Testis (tissue), 3 donors: ENCODE measurements around the gene MEGF11. TPM values are rescaled to one million over a fixed set of nuclear protein-coding genes. Genes with fewer than 3 reads are reported as not detected.

Source experiments
- DNase-seq: peaks from one replicate; pipeline ENCODE4 v3.0.0-alpha.2; 2019
- H3K27ac ChIP-seq, 2 donors: fragments of 200-600 bp; sonication (generic); one replicate each; pipeline ENCODE4 v1.5.1; 2019
- H3K27me3 ChIP-seq: fragments of 200-600 bp; sonication (generic); one replicate; pipeline ENCODE4 v1.5.1; 2019
- H3K36me3 ChIP-seq: fragments of 200-600 bp; sonication (generic); one replicate; pipeline ENCODE4 v1.5.1; 2017; ENCODE audit warnings: low read depth; ENCODE audit errors: missing control alignments
- H3K4me1 ChIP-seq: fragments of 200-600 bp; sonication (generic); one replicate; pipeline ENCODE4 v1.5.1; 2019
- H3K4me3 ChIP-seq, 2 donors: fragments of 200-600 bp; sonication (generic); one replicate each; pipeline ENCODE4 v1.5.1; 2017 to 2019
- H3K9me3 ChIP-seq: fragments of 200-600 bp; sonication (generic); one replicate; pipeline ENCODE4 v1.5.1; 2017
- POLR2A ChIP-seq: fragments of 450-650 bp; IDR thresholded peaks from one replicate; pipeline ENCODE4 v1.6.1; 2017; ENCODE audit warnings: antibody characterized with exemption, mild to moderate bottlenecking, moderate library complexity
- WGBS, 2 donors: methylation state at CpG; one replicate each; pipeline ENCODE4 v1.1.5; 2018; 5-methylcytosine and 5-hydroxymethylcytosine counted together
- intact Hi-C: fragments of 100-400 bp; cut with DNase I; formaldehyde crosslinking; loops from one replicate; pipeline ENCODE4 v1.15.1; 2023; ENCODE audit warnings: low total_unique reads
- polyA plus RNA-seq: library from polyadenylated mRNA; stranded (reverse); fragments of 350-450 nt; fragmentation: Illumina TruSeq; extraction: RNeasy Lipid Tissue Mini Kit (QIAGEN cat#74804); gene quantifications from one replicate; pipeline ENCODE4 v1.2.3, GENCODE V29; 2014; ENCODE audit warnings: low read depth, low replicate concordance; ENCODE audit not compliant: insufficient read depth
- total RNA-seq, 2 donors: library from RNA; depleted of rRNA; stranded (reverse); fragments of >200 nt; gene quantifications; one replicate each; pipeline ENCODE4 v1.2.3, GENCODE V29; 2016
- TF ChIP-seq, protein P1 (sequence below), 3 experiments: fragments of 450-650 bp in 2 of 3; fragments of 200-600 bp in 1 of 3; sonication (generic) in 1 of 3; IDR thresholded peaks; one replicate each; pipeline ENCODE4 v1.5.1; 2016 to 2019; ENCODE audit warnings: antibody characterized with exemption in 3 of 3, mild to moderate bottlenecking in 2 of 3, moderate library complexity in 1 of 3

The MEGF11 gene
- total and polyA plus RNA-seq, 3 donors from 2014 or later = 4.5 to 18.7 (median 8.6) TPM

DNA sequence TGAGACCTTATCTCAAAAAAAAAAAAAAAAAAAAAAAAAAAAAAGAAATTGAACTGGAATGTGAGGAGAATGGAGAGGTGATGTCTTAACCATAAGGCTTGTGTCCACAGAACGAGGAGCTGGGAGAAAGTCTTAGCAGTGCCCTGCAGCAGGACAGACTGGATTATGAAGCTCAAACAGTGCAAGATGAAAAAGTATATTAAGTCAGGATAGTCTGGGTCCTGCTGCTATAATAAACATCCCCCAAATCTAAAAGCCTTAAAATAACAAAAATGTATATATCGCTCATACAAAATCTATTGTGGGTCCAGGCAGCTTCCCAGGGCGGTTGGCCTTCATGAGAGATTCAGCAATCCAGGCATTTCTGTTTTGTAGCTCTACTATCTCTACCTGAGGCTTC lies 208.7 kb downstream of the MEGF11 start:
- H3K4me3 ChIP-seq = no peak overlapping the region
- no peaks in the 10 kb centered on the region for H3K4me1 ChIP-seq
- intact Hi-C loops = no loop called here
- WGBS, 2 donors = 83 to 87% methylated on average over 3 of the region's 3 CpGs
- H3K9me3 ChIP-seq = no peaks in the 10 kb centered on the region
- no peaks in the 10 kb centered on the region for H3K27me3 ChIP-seq
- no peaks in the 10 kb centered on the region for H3K36me3 ChIP-seq
- TF ChIP-seq, protein P1, sequence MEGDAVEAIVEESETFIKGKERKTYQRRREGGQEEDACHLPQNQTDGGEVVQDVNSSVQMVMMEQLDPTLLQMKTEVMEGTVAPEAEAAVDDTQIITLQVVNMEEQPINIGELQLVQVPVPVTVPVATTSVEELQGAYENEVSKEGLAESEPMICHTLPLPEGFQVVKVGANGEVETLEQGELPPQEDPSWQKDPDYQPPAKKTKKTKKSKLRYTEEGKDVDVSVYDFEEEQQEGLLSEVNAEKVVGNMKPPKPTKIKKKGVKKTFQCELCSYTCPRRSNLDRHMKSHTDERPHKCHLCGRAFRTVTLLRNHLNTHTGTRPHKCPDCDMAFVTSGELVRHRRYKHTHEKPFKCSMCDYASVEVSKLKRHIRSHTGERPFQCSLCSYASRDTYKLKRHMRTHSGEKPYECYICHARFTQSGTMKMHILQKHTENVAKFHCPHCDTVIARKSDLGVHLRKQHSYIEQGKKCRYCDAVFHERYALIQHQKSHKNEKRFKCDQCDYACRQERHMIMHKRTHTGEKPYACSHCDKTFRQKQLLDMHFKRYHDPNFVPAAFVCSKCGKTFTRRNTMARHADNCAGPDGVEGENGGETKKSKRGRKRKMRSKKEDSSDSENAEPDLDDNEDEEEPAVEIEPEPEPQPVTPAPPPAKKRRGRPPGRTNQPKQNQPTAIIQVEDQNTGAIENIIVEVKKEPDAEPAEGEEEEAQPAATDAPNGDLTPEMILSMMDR (IDR thresholded peaks at IDR 0.05) = no peak
- no peak for TF ChIP-seq POLR2A
- DNase-seq = no peak
- no peak overlapping the region for H3K27ac ChIP-seq

DNA sequence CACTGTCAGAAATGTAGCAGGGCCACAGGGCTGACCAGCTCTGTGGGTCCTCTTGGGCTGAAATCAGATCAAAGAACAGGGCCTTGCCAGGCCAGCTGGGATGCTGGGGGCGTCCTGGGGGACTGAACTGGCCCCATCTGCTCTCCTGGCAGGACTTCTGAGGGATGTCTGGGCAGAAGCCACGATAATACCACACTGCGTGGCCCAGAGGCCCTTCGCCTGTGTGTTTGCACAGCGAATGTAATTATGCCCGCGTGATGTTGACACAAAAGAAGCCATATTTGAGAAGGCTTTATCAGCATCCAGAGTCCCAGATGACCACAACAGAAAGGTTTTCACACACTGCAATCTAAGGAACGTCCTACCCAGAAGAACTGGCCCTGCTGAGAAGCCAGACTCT lies 210.3 kb downstream of the MEGF11 start:
- WGBS, 2 donors = 58 to 78% methylated on average over 5 to 8 of the region's 8 CpGs

DNA sequence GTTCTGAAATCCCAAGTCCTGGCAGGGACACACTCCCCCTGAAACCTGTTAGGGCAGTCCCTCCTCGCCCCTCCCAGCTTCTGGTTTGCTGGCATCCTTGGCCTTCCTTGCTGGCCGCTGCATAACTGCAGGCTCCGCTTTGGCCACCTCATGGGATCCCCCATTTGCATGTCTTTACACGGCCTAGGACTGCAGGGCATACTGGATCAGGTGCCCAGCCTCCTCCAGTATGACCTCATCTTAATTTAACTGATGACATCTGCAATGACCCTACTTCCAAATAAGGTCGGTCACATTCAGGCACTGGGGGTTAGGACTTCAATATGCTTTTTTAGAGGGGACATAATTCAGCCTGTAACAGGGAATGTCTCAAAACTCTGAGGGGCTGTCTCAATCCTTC lies 210.9 kb downstream of the MEGF11 start:
- no peak for TF ChIP-seq POLR2A
- TF ChIP-seq, protein P1 (IDR thresholded peaks at IDR 0.05) = no peak
- intact Hi-C loops = no loop called here
- Histone ChIP-seq H3K27ac (no peak overlapping the region), H3K36me3 (no peaks in the 10 kb centered on the region), H3K27me3 (no peaks in the 10 kb centered on the region), H3K4me1 (no peaks in the 10 kb centered on the region), H3K4me3 (no peak overlapping the region), H3K9me3 (no peaks in the 10 kb centered on the region)
- WGBS, 2 donors = 55 to 77% methylated on average over 4 to 5 of the region's 5 CpGs
- no peak for DNase-seq

More for the DNA sequence above, 210.3 kb downstream of the MEGF11 start:
- no peaks in the 10 kb centered on the region for H3K9me3 ChIP-seq
- no peak for DNase-seq
- H3K27me3 ChIP-seq = no peaks in the 10 kb centered on the region
- intact Hi-C loops = no loop called here
- H3K36me3 ChIP-seq = no peaks in the 10 kb centered on the region
- no peaks in the 10 kb centered on the region for H3K4me1 ChIP-seq
- H3K27ac ChIP-seq = no peak overlapping the region
- H3K4me3 ChIP-seq = no peak overlapping the region
- no peak for TF ChIP-seq POLR2A
- TF ChIP-seq, protein P1 (IDR thresholded peaks at IDR 0.05) = no peak

DNA sequence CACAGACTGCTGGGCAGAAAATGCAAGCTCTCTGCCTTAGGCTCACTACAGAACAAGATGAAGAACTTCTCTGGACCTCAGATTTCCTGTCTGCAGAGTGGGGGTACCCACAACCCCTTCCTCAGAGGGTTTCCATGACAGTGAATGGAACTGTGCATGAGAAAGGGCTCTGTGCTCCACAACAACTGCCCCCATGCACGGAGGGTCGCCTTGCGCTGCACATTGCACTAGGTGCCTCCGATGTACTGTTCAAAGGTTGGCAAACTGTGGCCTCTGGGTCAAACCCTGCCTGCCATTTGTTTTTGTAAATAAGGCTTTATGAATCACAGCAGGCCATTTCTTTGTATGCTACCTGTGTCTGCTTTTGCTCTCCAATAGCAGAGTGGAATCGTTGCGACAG lies 212.3 kb downstream of the MEGF11 start:
- no peaks in the 10 kb centered on the region for H3K36me3 ChIP-seq
- H3K9me3 ChIP-seq = no peaks in the 10 kb centered on the region
- intact Hi-C loops = no loop called here
- H3K27me3 ChIP-seq = no peaks in the 10 kb centered on the region
- no peak for DNase-seq
- H3K27ac ChIP-seq = no peak overlapping the region
- TF ChIP-seq, protein P1 (IDR thresholded peaks at IDR 0.05) = no peak
- no peak for TF ChIP-seq POLR2A
- no peak overlapping the region for H3K4me3 ChIP-seq
- WGBS, 2 donors = 76 to 89% methylated on average over 6 of the region's 6 CpGs
- H3K4me1 ChIP-seq = no peaks in the 10 kb centered on the region

DNA sequence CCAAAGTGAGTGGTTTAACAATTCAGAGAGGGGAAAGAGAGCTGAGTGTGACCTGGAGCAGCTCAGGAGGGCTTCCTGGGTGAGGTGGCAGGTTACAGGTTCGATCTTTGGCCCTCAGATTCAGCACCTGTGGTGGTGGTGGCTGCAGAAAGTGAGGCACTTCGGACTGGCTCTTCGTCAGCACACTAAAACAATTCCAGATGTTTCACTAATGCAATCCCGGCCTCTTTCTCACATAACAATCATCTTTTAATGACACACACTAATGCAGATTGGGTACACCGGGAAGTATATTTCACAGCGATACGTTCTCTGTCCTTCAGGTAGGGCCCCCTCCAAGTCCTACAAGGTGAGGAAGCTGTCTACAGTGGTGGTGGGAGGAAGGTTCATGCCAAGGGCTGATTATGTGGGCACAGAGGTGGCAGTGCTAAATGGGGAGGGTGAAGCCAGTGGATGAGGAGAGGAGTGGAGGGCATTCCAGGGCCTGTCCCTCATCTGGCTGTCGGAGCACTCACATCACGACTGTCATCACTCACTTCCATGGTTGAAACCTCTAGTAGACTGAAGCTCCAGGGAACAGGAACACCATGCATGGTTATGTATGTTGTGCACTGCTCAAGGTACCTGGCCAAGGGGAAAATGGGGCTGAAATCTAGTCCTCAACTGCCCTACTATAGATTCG lies 213.2 kb downstream of the MEGF11 start:
- no peak for TF ChIP-seq POLR2A
- TF ChIP-seq, protein P1 (IDR thresholded peaks at IDR 0.05) = no peak
- WGBS, 2 donors = 87 to 88% methylated on average over 10 of the region's 10 CpGs
- H3K27ac ChIP-seq = no peak overlapping the region
- no peaks in the 10 kb centered on the region for H3K4me1 ChIP-seq
- H3K9me3 ChIP-seq = no peaks in the 10 kb centered on the region
- no peaks in the 10 kb centered on the region for H3K27me3 ChIP-seq
- H3K4me3 ChIP-seq = no peak overlapping the region
- no peaks in the 10 kb centered on the region for H3K36me3 ChIP-seq
- DNase-seq = no peak
- intact Hi-C loops = no loop called here
